ENCODE measurements around the gene TCF23.
"Not testable (repeated sequence)": the region's sequence is repeated elsewhere in the genome, so short reads cannot be mapped to it uniquely, and the experiment has no call there.

The TCF23 gene

GRCh38 chr2:27148801-27149439 lies at the start of gene TCF23:
TCF23 (plus strand) TSS chr2:27149004; CDS start chr2:27149134, 130 bp downstream.
- no peak for DNase-seq

GRCh38 chr2:27099334-27099955 lies 49.4 kb upstream of the TCF23 start:
- DNase-seq: no peak

GRCh38 chr2:27100036-27100435 lies 48.8 kb upstream of the TCF23 start:
- no peak for DNase-seq

- DNase-seq: no peak
These were observed 46.5 kb upstream of the TCF23 start for GRCh38 chr2:27102329-27102728.

GRCh38 chr2:27105981-27106380 lies 42.8 kb upstream of the TCF23 start:
- no peak for DNase-seq

GRCh38 chr2:27108221-27108620 lies 40.6 kb upstream of the TCF23 start:
- DNase-seq: no peak

GRCh38 chr2:27109083-27109482 lies 39.7 kb upstream of the TCF23 start:
- no peak for DNase-seq

GRCh38 chr2:27110603-27111352 lies 38.0 kb upstream of the TCF23 start:
- not testable (repeated sequence) for DNase-seq

GRCh38 chr2:27111392-27112078 lies 37.3 kb upstream of the TCF23 start:
- DNase-seq: not testable (repeated sequence)

GRCh38 chr2:27115519-27115918 lies 33.3 kb upstream of the TCF23 start:
- no peak for DNase-seq

- no peak for DNase-seq
These were observed 30.7 kb upstream of the TCF23 start for GRCh38 chr2:27117995-27118524.

- peak; percentile 14 for DNase-seq
These were observed 30.1 kb upstream of the TCF23 start, which contains the start of gene CGREF1 for GRCh38 chr2:27118525-27119329. CGREF1 (minus strand) TSS chr2:27119128; CDS start chr2:27104366, 14,762 bp downstream.

- not testable (repeated sequence) for DNase-seq
These were observed 29.5 kb upstream of the TCF23 start for GRCh38 chr2:27119330-27119670.

GRCh38 chr2:27121906-27122305 lies 26.9 kb upstream of the TCF23 start:
- no peak for DNase-seq

- DNase-seq: no peak
These were observed 26.0 kb upstream of the TCF23 start for GRCh38 chr2:27122791-27123190.

- peak; percentile 82 for DNase-seq
These were observed 25.3 kb upstream of the TCF23 start, which contains the start of gene ABHD1 for GRCh38 chr2:27123302-27124150. ABHD1 (plus strand) TSS chr2:27123815; CDS start chr2:27123949, 134 bp downstream.

GRCh38 chr2:27125104-27125503 lies 23.7 kb upstream of the TCF23 start:
- no peak for DNase-seq

- no peak for DNase-seq
These were observed 22.5 kb upstream of the TCF23 start for GRCh38 chr2:27126252-27126710.

GRCh38 chr2:27127883-27128667 lies 20.7 kb upstream of the TCF23 start:
- no peak for DNase-seq

All from CD4-positive, alpha-beta T cell treated with Interleukin-6 for 4 hours (primary cell).